CD4-positive, CD25-positive, alpha-beta regulatory T cell (primary cell): ENCODE measurements around the gene EVL. TPM values are rescaled to one million over a fixed set of nuclear protein-coding genes. Genes with fewer than 3 reads are reported as not detected.
A peak's percentile ranks its signal among the peaks of the same experiment; 100 is the strongest.

ENCODE experiments used
- ATAC-seq, 2 donors: fragments of 150-1000 bp; cut with Tn5 transposase; one replicate each; pipeline ENCODE4 v1.10.0; 2021; ENCODE audit warnings: low read depth in 2 of 2, moderate number of reproducible peaks in 2 of 2, moderate library complexity in 1 of 2
- DNase-seq, 3 donors: peaks; one replicate each; pipeline versions ENCODE4 v3.0.0 to v3.0.0-alpha.2; 2012 to 2022; ENCODE audit warnings: mixed read lengths in 1 of 3
- H3K27ac ChIP-seq: one replicate; pipeline ENCODE4 v1.7.0; 2013; ENCODE audit warnings: mild to moderate bottlenecking, low read length; ENCODE audit not compliant: insufficient read depth, poor library complexity, severe bottlenecking
- H3K27me3 ChIP-seq: one replicate; pipeline ENCODE4 v1.7.0; 2013; ENCODE audit warnings: low read length; ENCODE audit not compliant: control insufficient read depth, insufficient read depth
- H3K36me3 ChIP-seq: one replicate; pipeline ENCODE4 v1.7.0; 2013; ENCODE audit warnings: mild to moderate bottlenecking, low read length, moderate library complexity; ENCODE audit not compliant: control insufficient read depth, insufficient read depth
- H3K4me1 ChIP-seq: 2 replicates; pipeline ENCODE4 v1.7.0; 2013; ENCODE audit warnings: mild to moderate bottlenecking, low read length; ENCODE audit not compliant: insufficient read depth, control insufficient read depth, poor library complexity, severe bottlenecking
- H3K4me3 ChIP-seq: one replicate; pipeline ENCODE4 v1.7.0; 2013; ENCODE audit warnings: low read depth, mild to moderate bottlenecking, low read length, moderate library complexity
- H3K9me3 ChIP-seq, 2 experiments: 1 replicate in 1 of 2; 2 replicates in 1 of 2; pipeline ENCODE4 v1.7.0; 2013; ENCODE audit warnings: low read length in 2 of 2, mild to moderate bottlenecking in 1 of 2, moderate library complexity in 1 of 2; ENCODE audit not compliant: control insufficient read depth in 2 of 2
- H3K27ac Mint-ChIP-seq, 3 donors: one replicate each; pipeline ENCODE4 v1.8.0; 2020 to 2022; ENCODE audit warnings: mild to moderate bottlenecking in 3 of 3, mixed read lengths in 3 of 3, moderate library complexity in 2 of 3
- H3K27me3 Mint-ChIP-seq: one replicate; pipeline ENCODE4 v1.8.0; 2022; ENCODE audit warnings: mild to moderate bottlenecking, mixed read lengths
- H3K36me3 Mint-ChIP-seq: one replicate; pipeline ENCODE4 v1.8.0; 2020; ENCODE audit warnings: mixed read lengths
- H3K4me1 Mint-ChIP-seq, 4 donors: one replicate each; pipeline ENCODE4 v1.8.0; 2020 to 2022; ENCODE audit warnings: mixed read lengths in 4 of 4, mild to moderate bottlenecking in 1 of 4
- H3K4me3 Mint-ChIP-seq, 4 donors: one replicate each; pipeline ENCODE4 v1.8.0; 2020 to 2022; ENCODE audit warnings: mild to moderate bottlenecking in 4 of 4, mixed read lengths in 4 of 4, moderate library complexity in 3 of 4
- H3K9me3 Mint-ChIP-seq, 7 donors: one replicate each; pipeline ENCODE4 v1.8.0; 2020 to 2022; ENCODE audit warnings: mixed read lengths in 7 of 7, mild to moderate bottlenecking in 3 of 7, moderate library complexity in 2 of 7
- polyA plus RNA-seq, 4 donors: library from polyadenylated mRNA; unstranded; fragments of 300-500 nt; fragmentation: Illumina TruSeq; gene quantifications; one replicate each; pipeline ENCODE4 v1.2.3, GENCODE V29; 2021
- total RNA-seq: library from RNA; stranded (reverse); gene quantifications from one replicate; pipeline ENCODE4 v1.2.3, GENCODE V29; 2022

Gene EVL
- total and polyA plus RNA-seq, 5 donors from 2014 or later: 118 to 1,219 (median 140) TPM

DNA sequence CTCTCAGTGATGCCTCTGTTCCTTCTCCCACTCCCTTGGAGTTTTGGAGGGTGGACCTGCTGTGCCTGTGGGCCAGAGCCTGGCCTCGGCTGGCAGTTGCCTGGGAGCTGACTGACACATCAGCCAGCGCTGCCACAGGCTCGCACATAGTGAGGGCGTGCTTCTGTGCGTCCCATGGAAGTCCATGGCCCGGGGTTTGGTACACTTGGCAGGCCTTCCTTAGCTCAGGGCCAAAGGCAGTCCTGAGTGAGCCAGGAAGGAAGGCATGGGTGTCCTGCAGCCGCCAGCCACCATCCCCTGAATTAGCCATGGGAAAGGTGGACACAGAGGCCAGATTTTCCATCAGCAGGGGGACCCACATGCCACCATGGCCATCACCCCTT lies 95.3 kb downstream of the EVL start:
- no peaks in the 10 kb centered on the region for H3K36me3 ChIP-seq
- H3K27ac Mint-ChIP-seq: no peak overlapping the region
- DNase-seq: no peak
- peaks cover 0 to 12% (median 3%) of the 10 kb centered on the region in 4 donors for H3K4me1 Mint-ChIP-seq
- peak overlapping the region in 2 of 4 donors; percentile 66 to 75 for H3K4me3 Mint-ChIP-seq
- H3K4me1 ChIP-seq: peaks cover 14% of the 10 kb centered on the region
- peaks cover 0 to under 1% (median 0%) of the 10 kb centered on the region in 7 donors for H3K9me3 Mint-ChIP-seq
- H3K4me3 ChIP-seq: no peak overlapping the region
- H3K27me3 Mint-ChIP-seq: peaks cover 62% of the 10 kb centered on the region
- H3K9me3 ChIP-seq: no peaks in the 10 kb centered on the region
- ATAC-seq: no peak
- H3K36me3 Mint-ChIP-seq: no peaks in the 10 kb centered on the region
- no peak overlapping the region for H3K27ac ChIP-seq
- peaks cover 10% of the 10 kb centered on the region for H3K27me3 ChIP-seq

- no peaks in the 10 kb centered on the region for H3K36me3 ChIP-seq
- peaks cover 2% of the 10 kb centered on the region for H3K27me3 ChIP-seq
- no peak overlapping the region for H3K4me3 ChIP-seq
- DNase-seq: no peak
- Mint-ChIP-seq H3K9me3 (no peaks in the 10 kb centered on the region), H3K4me1 (peaks cover 0 to 14% (median 6%) of the 10 kb centered on the region in 4 donors), H3K36me3 (no peaks in the 10 kb centered on the region), H3K27ac (peak overlapping the region; percentile 1 to 93 (median 67)), H3K27me3 (peaks cover 34% of the 10 kb centered on the region), H3K4me3 (peak overlapping the region in 3 of 4 donors; percentile 11 to 72 (median 12))
- no peak for ATAC-seq
- no peaks in the 10 kb centered on the region for H3K9me3 ChIP-seq
- peaks cover 9% of the 10 kb centered on the region for H3K4me1 ChIP-seq
- H3K27ac ChIP-seq: no peak overlapping the region
These were observed 100.2 kb downstream of the EVL start for GRCh38 chr14:100165376-100165775.

DNA sequence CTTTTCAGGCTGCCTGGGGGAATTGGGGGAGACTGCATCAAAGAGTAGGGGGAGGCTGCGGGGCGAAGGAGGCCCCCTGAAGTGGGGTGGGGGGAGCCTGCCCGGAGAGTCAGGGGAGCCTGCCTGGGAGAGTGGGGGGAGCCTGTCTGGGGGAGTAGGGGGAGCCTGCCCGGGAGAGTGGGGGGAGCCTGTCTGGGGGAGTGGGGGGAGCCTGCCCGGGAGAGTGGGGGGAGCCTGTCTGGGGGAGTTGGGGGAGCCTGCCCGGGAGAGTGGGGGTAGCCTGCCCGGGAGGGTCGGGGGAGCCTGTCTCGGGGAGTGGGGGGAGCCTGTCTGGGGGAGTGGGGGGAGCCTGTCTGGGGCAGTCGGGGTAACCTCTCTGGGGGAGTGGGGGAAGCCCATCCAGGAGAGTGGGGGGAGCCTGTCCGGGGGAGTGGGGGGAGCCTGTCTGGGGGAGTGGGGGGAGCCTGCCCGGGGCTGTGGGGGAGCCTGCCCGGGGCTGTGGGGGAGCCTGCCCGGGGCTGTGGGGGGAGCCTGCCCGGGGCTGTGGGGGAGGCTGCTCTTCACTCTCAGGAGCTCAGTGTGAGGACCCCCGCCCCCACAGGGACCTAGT lies 100.7 kb downstream of the EVL start:
- Mint-ChIP-seq H3K4me1 (peaks cover 0 to 14% (median 6%) of the 10 kb centered on the region in 4 donors), H3K27ac (peak overlapping the region in 1 of 3 donors; percentile 43), H3K27me3 (peaks cover 32% of the 10 kb centered on the region), H3K36me3 (no peaks in the 10 kb centered on the region), H3K9me3 (no peaks in the 10 kb centered on the region), H3K4me3 (peak overlapping the region in 2 of 4 donors; percentile 70 to 80)
- Histone ChIP-seq H3K9me3 (no peaks in the 10 kb centered on the region), H3K36me3 (no peaks in the 10 kb centered on the region), H3K27ac (no peak overlapping the region), H3K4me3 (no peak overlapping the region), H3K4me1 (peaks cover 9% of the 10 kb centered on the region), H3K27me3 (no peaks in the 10 kb centered on the region)
- DNase-seq: no peak
- ATAC-seq: no peak

DNA sequence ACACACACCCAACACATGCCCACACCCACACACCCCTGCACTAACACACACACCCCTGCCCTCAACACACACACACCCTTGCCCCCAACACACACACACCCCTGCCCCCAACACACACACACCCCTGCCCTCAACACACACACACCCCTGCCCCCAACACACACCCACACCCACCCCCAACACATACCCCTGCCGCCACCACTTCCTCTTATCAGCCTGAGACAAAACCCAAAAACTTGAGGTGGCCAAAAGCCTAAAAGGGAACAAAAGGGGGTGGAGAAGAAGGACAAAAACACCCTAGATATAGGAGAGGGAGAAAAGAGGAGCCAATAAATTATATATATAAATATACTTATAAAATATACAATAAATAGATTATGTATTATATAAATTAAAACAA lies 103.3 kb downstream of the EVL start:
- Mint-ChIP-seq H3K4me3 (no peak overlapping the region), H3K9me3 (no peaks in the 10 kb centered on the region), H3K27me3 (peaks cover 31% of the 10 kb centered on the region), H3K27ac (no peak overlapping the region), H3K36me3 (no peaks in the 10 kb centered on the region), H3K4me1 (peaks cover 0 to 14% (median 6%) of the 10 kb centered on the region in 4 donors)
- Histone ChIP-seq H3K4me1 (peaks cover 9% of the 10 kb centered on the region), H3K27ac (no peak overlapping the region), H3K4me3 (no peak overlapping the region), H3K36me3 (no peaks in the 10 kb centered on the region), H3K9me3 (no peaks in the 10 kb centered on the region), H3K27me3 (no peaks in the 10 kb centered on the region)
- DNase-seq: no peak
- no peak for ATAC-seq

DNA sequence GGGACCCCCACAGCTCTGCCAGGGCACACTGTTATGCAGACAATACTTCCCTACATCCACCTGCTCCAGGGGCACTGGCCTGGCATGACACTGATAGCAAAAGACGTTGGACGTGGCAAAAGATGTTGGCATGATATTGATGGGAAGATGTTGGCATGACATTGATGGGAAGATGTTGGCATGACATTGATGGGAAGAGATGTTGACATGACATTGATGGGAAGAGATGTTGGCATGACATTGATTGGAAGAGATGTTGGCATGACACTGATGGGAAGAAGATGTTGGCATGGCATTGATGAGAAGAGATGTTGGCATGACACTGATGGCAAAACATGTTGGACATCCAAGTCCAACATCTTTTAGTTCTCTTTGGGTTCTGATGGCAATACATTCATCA lies 105.7 kb downstream of the EVL start:
- Mint-ChIP-seq H3K36me3 (no peaks in the 10 kb centered on the region), H3K27me3 (peaks cover 21% of the 10 kb centered on the region), H3K4me1 (peaks cover 0 to 9% (median 3%) of the 10 kb centered on the region in 4 donors), H3K9me3 (no peaks in the 10 kb centered on the region), H3K4me3 (no peak overlapping the region), H3K27ac (no peak overlapping the region)
- DNase-seq (no peak), ATAC-seq (no peak)
- Histone ChIP-seq H3K4me3 (no peak overlapping the region), H3K4me1 (peaks cover 9% of the 10 kb centered on the region), H3K9me3 (no peaks in the 10 kb centered on the region), H3K27me3 (no peaks in the 10 kb centered on the region), H3K27ac (no peak overlapping the region), H3K36me3 (no peaks in the 10 kb centered on the region)

GRCh38 chr14:100172811-100173210 lies 107.6 kb downstream of the EVL start:
- H3K4me3 Mint-ChIP-seq: no peak overlapping the region
- Histone ChIP-seq H3K36me3 (no peaks in the 10 kb centered on the region), H3K27me3 (no peaks in the 10 kb centered on the region), H3K4me1 (no peaks in the 10 kb centered on the region), H3K4me3 (no peak overlapping the region), H3K9me3 (no peaks in the 10 kb centered on the region), H3K27ac (no peak overlapping the region)
- no peaks in the 10 kb centered on the region for H3K36me3 Mint-ChIP-seq
- H3K27ac Mint-ChIP-seq: no peak overlapping the region
- peaks cover 0 to 2% (median 0%) of the 10 kb centered on the region in 4 donors for H3K4me1 Mint-ChIP-seq
- peaks cover 0 to 1% (median 0%) of the 10 kb centered on the region in 7 donors for H3K9me3 Mint-ChIP-seq
- DNase-seq (no peak), ATAC-seq (no peak)
- peaks cover 12% of the 10 kb centered on the region for H3K27me3 Mint-ChIP-seq

DNA sequence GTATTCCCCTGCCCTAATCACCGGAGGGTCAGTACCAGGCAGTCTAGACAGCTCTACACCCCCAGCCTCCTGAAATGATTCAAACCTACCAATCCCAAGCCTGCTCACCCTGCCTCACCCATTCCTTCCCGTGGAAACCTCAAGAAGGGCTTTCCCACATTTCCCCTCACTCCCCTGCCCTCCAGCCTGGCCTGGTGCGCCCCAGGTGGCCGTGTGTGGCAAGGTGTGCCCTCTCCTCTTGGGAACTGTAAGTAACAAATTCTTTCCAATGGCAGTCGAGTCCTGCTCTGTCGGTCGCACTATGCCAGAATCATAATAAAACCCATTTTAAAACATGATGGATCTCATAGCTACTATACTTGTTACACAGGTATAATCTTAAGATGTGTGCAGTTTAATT lies 108.1 kb downstream of the EVL start:
- no peaks in the 10 kb centered on the region for H3K9me3 ChIP-seq
- no peak for ATAC-seq
- no peak overlapping the region for H3K4me3 ChIP-seq
- peaks cover 0 to 1% (median 0%) of the 10 kb centered on the region in 7 donors for H3K9me3 Mint-ChIP-seq
- no peaks in the 10 kb centered on the region for H3K4me1 ChIP-seq
- H3K36me3 ChIP-seq: no peaks in the 10 kb centered on the region
- H3K4me1 Mint-ChIP-seq: peaks cover 0 to 2% (median 0%) of the 10 kb centered on the region in 4 donors
- no peak for DNase-seq
- H3K4me3 Mint-ChIP-seq: no peak overlapping the region
- peak overlapping the region in 1 of 3 donors; percentile 46 for H3K27ac Mint-ChIP-seq
- H3K27me3 ChIP-seq: no peaks in the 10 kb centered on the region
- no peaks in the 10 kb centered on the region for H3K36me3 Mint-ChIP-seq
- peaks cover 12% of the 10 kb centered on the region for H3K27me3 Mint-ChIP-seq
- H3K27ac ChIP-seq: no peak overlapping the region

- Histone ChIP-seq H3K4me3 (no peak overlapping the region), H3K36me3 (no peaks in the 10 kb centered on the region), H3K9me3 (no peaks in the 10 kb centered on the region), H3K4me1 (no peaks in the 10 kb centered on the region), H3K27ac (no peak overlapping the region), H3K27me3 (no peaks in the 10 kb centered on the region)
- Mint-ChIP-seq H3K4me3 (peak overlapping the region in 1 of 4 donors; percentile 69), H3K9me3 (peaks cover 0 to 1% (median 0%) of the 10 kb centered on the region in 7 donors), H3K27me3 (peaks cover 6% of the 10 kb centered on the region), H3K27ac (no peak overlapping the region), H3K4me1 (no peaks in the 10 kb centered on the region), H3K36me3 (no peaks in the 10 kb centered on the region)
- ATAC-seq: no peak
- no peak for DNase-seq
These were observed 111.6 kb downstream of the EVL start for GRCh38 chr14:100176811-100177327.
